H1 (cell line): ENCODE data around the gene PDSS1. TPM values are rescaled to one million over a fixed set of nuclear protein-coding genes. Genes with fewer than 3 reads are reported as not detected.

ENCODE experiments used
- BRCA1 ChIP-seq: IDR thresholded peaks from 2 replicates; pipeline ENCODE4 v1.6.1; 2012; ENCODE audit warnings: low read depth, low read length, improper control_type of control experiment
- CBX5 ChIP-seq: fragments of 300-800, 300-1000 bp; sonication (generic); IDR thresholded peaks from 2 replicates; pipeline ENCODE4 v1.7.1; 2016; ENCODE audit warnings: antibody characterized with exemption, low read length, low read depth
- CREB1 ChIP-seq: IDR thresholded peaks from 2 replicates; pipeline ENCODE4 v1.6.1; 2012; ENCODE audit warnings: inconsistent platforms
- E2F6 ChIP-seq: IDR thresholded peaks from 2 replicates; pipeline ENCODE4 v1.6.1; 2012; ENCODE audit warnings: inconsistent platforms
- SIN3A ChIP-seq, 2 experiments: IDR thresholded peaks in 1 of 2; conservative IDR thresholded peaks in 1 of 2; 2 replicates each; pipeline ENCODE4 v1.6.1; 2011 to 2012; ENCODE audit warnings: low read length in 2 of 2, improper control_type of control experiment in 1 of 2, low read depth in 1 of 2, mild to moderate bottlenecking in 1 of 2
- USF2 ChIP-seq: IDR thresholded peaks from 2 replicates; pipeline ENCODE4 v1.6.1; 2011; ENCODE audit warnings: low read length, improper control_type of control experiment
- polyA plus RNA-seq, 7 experiments: library from polyadenylated mRNA; depleted of rRNA in 3 of 7; stranded (reverse) in 5 of 7; unstranded in 2 of 7; fragments of >200 nt in 5 of 7; fragments of 200-250 nt in 2 of 7; gene quantifications; 1 replicate in 5 of 7; 2 replicates in 1 of 7; 4 replicates in 1 of 7; pipeline versions ENCODE4 v1.2.1 to v1.2.3, GENCODE V29; 2011 to 2013; ENCODE audit warnings: missing spikeins in 2 of 7, mixed read lengths in 2 of 7
- total RNA-seq: library from RNA; stranded (reverse); fragmentation: NEBNext Ultra II Directional; extraction: Animal tissue kit (Norgen Biotek cat#: 25700); gene quantifications from 2 replicates; pipeline ENCODE4 v1.2.1, GENCODE V29; 2021

Gene PDSS1
- total and polyA plus RNA-seq, 2 of the 8 experiments (the other 6 are each of a cell fraction or from before 2014, with no cell fraction given), result 21.3 to 26.0 TPM

- no peak for TF ChIP-seq USF2
- no peak for TF ChIP-seq BRCA1
- TF ChIP-seq CREB1, result no peak
- TF ChIP-seq CBX5, result no peak
- no peak for TF ChIP-seq SIN3A (conservative IDR thresholded peaks at IDR 0.05 in 1 of 2, IDR thresholded peaks at IDR 0.05 in 1 of 2; ENCODE audit: low read depth in 1 of 2, low read length in 2 of 2)
- no peak for TF ChIP-seq E2F6
These were observed 3.6 kb downstream of the PDSS1 start (continued) for GRCh38 chr10:26700884-26701630.
